IMR-90 (cell line): ENCODE data around the gene CC2D2B. TPM values are rescaled to one million over a fixed set of nuclear protein-coding genes. Genes with fewer than 3 reads are reported as not detected.

ENCODE experiments used
- ATAC-seq: fragments of 200-7000 bp; cut with Tn5 transposase; 2 replicates; pipeline ENCODE4 v1.9.1; 2020; ENCODE audit warnings: low read depth, mild to moderate bottlenecking, moderate library complexity
- BruUV-seq: library from RNA; stranded (reverse); fragments of 400-500 nt; replicated peaks from 2 replicates; lab custom pipeline; 2021; lab: Mats Ljungman, UMichigan
- CTCF ChIA-PET: fragments of 300-600 bp; formaldehyde crosslinking; extraction: SDS; loops from one replicate; lab custom pipeline; 2021; ENCODE audit warnings: antibody characterized with exemption; lab: Yijun Ruan, JAX
- POLR2A ChIA-PET: fragments of 300-600 bp; sonication (Branson Sonifier 250); formaldehyde crosslinking; loops from one replicate; lab custom pipeline; 2022; ENCODE audit warnings: antibody characterized with exemption; ENCODE audit not compliant: unreplicated experiment; lab: Charles Lee
- DNase-seq: peaks from one replicate; pipeline ENCODE4 v3.0.0; 2013
- H2AFZ ChIP-seq: replicated peaks from 2 replicates; pipeline ENCODE3; 2013; ENCODE audit warnings: low read length, mild to moderate bottlenecking; ENCODE audit not compliant: poor library complexity
- H2AK5ac ChIP-seq: 2 replicates; pipeline ENCODE4 v1.6.1; 2013; ENCODE audit warnings: low read depth, low read length, inconsistent platforms
- H2AK9ac ChIP-seq: replicated peaks from 2 replicates; pipeline ENCODE3; 2013; ENCODE audit warnings: mild to moderate bottlenecking, low read depth, low read length, moderate library complexity; ENCODE audit not compliant: poor library complexity
- H2BK120ac ChIP-seq: 2 replicates; pipeline ENCODE4 v1.6.1; 2013; ENCODE audit warnings: low read depth, low read length, inconsistent platforms
- H2BK15ac ChIP-seq: 3 replicates; pipeline ENCODE4 v1.6.1; 2013; ENCODE audit warnings: low read depth, low read length, inconsistent platforms
- H2BK20ac ChIP-seq: 2 replicates; pipeline ENCODE4 v1.6.1; 2013; ENCODE audit warnings: low read depth, mild to moderate bottlenecking, inconsistent platforms, low read length, moderate library complexity
- H2BK5ac ChIP-seq: 2 replicates; pipeline ENCODE4 v1.6.1; 2013; ENCODE audit warnings: mild to moderate bottlenecking, low read depth, low read length, inconsistent platforms; ENCODE audit not compliant: poor library complexity, severe bottlenecking
- H3K14ac ChIP-seq: replicated peaks from 2 replicates; pipeline ENCODE4 v1.6.1; 2013; ENCODE audit warnings: low read depth, low read length, inconsistent platforms
- H3K18ac ChIP-seq: 2 replicates; pipeline ENCODE4 v1.6.1; 2013; ENCODE audit warnings: low read depth, low read length, control low read depth
- H3K23ac ChIP-seq: 2 replicates; pipeline ENCODE4 v1.6.1; 2013; ENCODE audit warnings: low read depth, low read length, inconsistent platforms
- H3K27ac ChIP-seq: 2 replicates; pipeline ENCODE4 v1.5.1; 2013; ENCODE audit warnings: mild to moderate bottlenecking, control low read depth, low read length; ENCODE audit not compliant: insufficient read depth
- H3K27me3 ChIP-seq: 2 replicates; pipeline ENCODE4 v1.6.1; 2013; ENCODE audit warnings: low read length; ENCODE audit not compliant: control insufficient read depth, insufficient read depth
- H3K36me3 ChIP-seq: 2 replicates; pipeline ENCODE4 v1.6.1; 2013; ENCODE audit warnings: low read length, mixed read lengths; ENCODE audit not compliant: control insufficient read depth, insufficient read depth
- H3K4ac ChIP-seq: 2 replicates; pipeline ENCODE4 v1.6.1; 2013; ENCODE audit warnings: low read depth, low read length, inconsistent platforms
- H3K4me1 ChIP-seq: 2 replicates; pipeline ENCODE4 v1.6.1; 2013; ENCODE audit warnings: low read length, mixed read lengths; ENCODE audit not compliant: control insufficient read depth, insufficient read depth
- H3K4me2 ChIP-seq: 2 replicates; pipeline ENCODE4 v1.6.1; 2013; ENCODE audit warnings: low read depth, mild to moderate bottlenecking, control low read depth, low read length, moderate library complexity
- H3K4me3 ChIP-seq: 2 replicates; pipeline ENCODE4 v1.5.1; 2013; ENCODE audit warnings: low read depth, mild to moderate bottlenecking, control low read depth, low read length, moderate library complexity; ENCODE audit not compliant: insufficient read depth
- H3K56ac ChIP-seq: 2 replicates; pipeline ENCODE4 v1.6.1; 2013; ENCODE audit warnings: low read length, inconsistent platforms; ENCODE audit not compliant: insufficient read depth; ENCODE audit errors: extremely low read depth
- H3K79me1 ChIP-seq, 2 experiments: 2 replicates each; pipeline ENCODE4 v1.6.1; 2013; ENCODE audit warnings: low read length in 2 of 2, inconsistent platforms in 1 of 2, low read depth in 1 of 2
- H3K9ac ChIP-seq: 2 replicates; pipeline ENCODE4 v1.6.1; 2013; ENCODE audit warnings: low read depth, low read length, control low read depth
- H3K9me1 ChIP-seq: 2 replicates; pipeline ENCODE4 v1.6.1; 2013; ENCODE audit warnings: low read length, inconsistent platforms; ENCODE audit not compliant: insufficient read depth
- H3K9me3 ChIP-seq: 2 replicates; pipeline ENCODE4 v1.6.1; 2013; ENCODE audit warnings: low read length; ENCODE audit not compliant: control insufficient read depth, insufficient read depth
- H4K20me1 ChIP-seq: 2 replicates; pipeline ENCODE4 v1.6.1; 2013; ENCODE audit warnings: low read length, inconsistent platforms; ENCODE audit not compliant: insufficient read depth
- H4K5ac ChIP-seq: 2 replicates; pipeline ENCODE4 v1.6.1; 2013; ENCODE audit warnings: mild to moderate bottlenecking, low read depth, low read length, control low read depth
- H4K8ac ChIP-seq, 2 experiments: 2 replicates each; pipeline ENCODE4 v1.6.1; 2013; ENCODE audit warnings: low read depth in 2 of 2, low read length in 2 of 2, control low read depth in 1 of 2, inconsistent platforms in 1 of 2
- H4K91ac ChIP-seq: 2 replicates; pipeline ENCODE4 v1.6.1; 2013; ENCODE audit warnings: low read depth, low read length, inconsistent platforms; ENCODE audit not compliant: insufficient read depth
- BHLHE40 ChIP-seq: fragments of 150-350 bp; IDR thresholded peaks from 2 replicates; pipeline ENCODE4 v1.6.1; 2016; ENCODE audit warnings: mild to moderate bottlenecking, low read depth, low read length
- CEBPB ChIP-seq: IDR thresholded peaks from 2 replicates; pipeline ENCODE4 v1.6.1; 2012; ENCODE audit warnings: low read depth, low read length, improper control_type of control experiment
- CHD1 ChIP-seq: IDR thresholded peaks from 2 replicates; pipeline ENCODE4 v1.6.1; 2012; ENCODE audit warnings: low read depth, low read length, improper control_type of control experiment
- MAFK ChIP-seq: IDR thresholded peaks from 2 replicates; pipeline ENCODE4 v1.6.1; 2012; ENCODE audit warnings: low read depth, low read length, improper control_type of control experiment
- MAZ ChIP-seq: IDR thresholded peaks from 2 replicates; pipeline ENCODE4 v1.6.1; 2012; ENCODE audit warnings: low read depth, mild to moderate bottlenecking, low read length, improper control_type of control experiment, moderate library complexity, borderline replicate concordance
- MXI1 ChIP-seq: IDR thresholded peaks from 2 replicates; pipeline ENCODE4 v1.6.1; 2012; ENCODE audit warnings: low read depth, mild to moderate bottlenecking, low read length, moderate library complexity, borderline replicate concordance
- NFE2L2 ChIP-seq: fragments of 150-350 bp; IDR thresholded peaks from 2 replicates; pipeline ENCODE4 v1.6.1; 2016; ENCODE audit warnings: low read depth, mild to moderate bottlenecking, low read length
- RCOR1 ChIP-seq: IDR thresholded peaks from 2 replicates; pipeline ENCODE4 v1.6.1; 2012; ENCODE audit warnings: mild to moderate bottlenecking, low read length, improper control_type of control experiment; ENCODE audit not compliant: insufficient replicate concordance
- RFX5 ChIP-seq: IDR thresholded peaks from 2 replicates; pipeline ENCODE4 v1.8.0; 2012; ENCODE audit warnings: low read depth, mild to moderate bottlenecking, low read length, moderate library complexity
- WGBS, 2 experiments: methylation state at CpG; one replicate each; pipeline versions ENCODE4 v1.1.5 to v1.1.7; 2013; ENCODE audit warnings: missing lambda C conversion rate in 2 of 2; ENCODE audit not compliant: insufficient read length in 1 of 2; ENCODE audit errors: extremely low coverage in 2 of 2; 5-methylcytosine and 5-hydroxymethylcytosine counted together
- dilution Hi-C: fragments of 300-500 bp; cut with HindIII; formaldehyde crosslinking; loops from one replicate; pipeline ENCODE4 v1.14.3; 2018; ENCODE audit warnings: low sequenced_read_pairs; ENCODE audit not compliant: unreplicated experiment
- in situ Hi-C: fragments of 300-500 bp; cut with MboI; formaldehyde crosslinking; loops from 3 replicates; pipeline ENCODE4 v1.14.3; 2019; ENCODE audit warnings: low sequenced_read_pairs, inconsistent platforms, mixed read lengths
- intact Hi-C: fragments of 100-400 bp; cut with micrococcal nuclease; formaldehyde crosslinking; loops from 2 replicates; pipeline ENCODE4 v1.10.0; 2022
- polyA plus RNA-seq, 3 experiments: library from polyadenylated mRNA; depleted of rRNA; stranded (reverse); fragments of >200 nt; gene quantifications; 2 replicates each; pipeline ENCODE4 v1.2.3, GENCODE V29; 2012; ENCODE audit warnings: low replicate concordance in 1 of 3
- total RNA-seq: library from RNA; depleted of rRNA; stranded (reverse); fragments of >200 nt; gene quantifications from 2 replicates; pipeline ENCODE4 v1.2.3, GENCODE V29; 2012
- TF ChIP-seq, protein P1 (sequence below): fragments of 150-350 bp; IDR thresholded peaks from 2 replicates; pipeline ENCODE4 v1.6.1; 2017; ENCODE audit warnings: mild to moderate bottlenecking, antibody characterized with exemption, low read length, low read depth
- TF ChIP-seq, protein P2 (sequence below): fragments of 150-350 bp; IDR thresholded peaks from 2 replicates; pipeline ENCODE4 v1.6.1; 2016; ENCODE audit warnings: low read depth, mild to moderate bottlenecking, low read length, moderate library complexity, borderline replicate concordance

CC2D2B gene
- total and polyA plus RNA-seq, 2 of the 4 experiments (the other 2 are of a cell fraction) = not detected

DNA sequence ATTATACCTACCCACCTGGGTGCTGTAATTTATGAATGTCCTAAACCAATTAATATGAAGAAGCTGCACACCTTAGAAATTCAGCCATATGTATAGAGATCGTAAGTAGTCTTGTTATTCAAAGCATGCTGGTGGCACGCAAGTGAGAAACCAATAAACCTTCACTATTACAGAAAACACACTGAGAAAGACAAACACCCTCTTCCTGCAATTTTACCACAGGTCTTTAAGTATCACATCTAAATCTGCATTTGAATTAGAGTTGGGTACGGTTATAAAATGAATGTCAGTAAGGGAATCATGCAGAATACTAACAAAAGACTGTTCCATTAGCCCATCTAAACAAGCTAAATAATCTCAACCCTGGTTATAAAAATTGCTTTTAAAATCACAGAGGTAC lies 169.4 kb downstream of the CC2D2B start:
- H4K91ac ChIP-seq = no peak overlapping the region
- no peak overlapping the region for H4K5ac ChIP-seq
- no peak overlapping the region for H2BK20ac ChIP-seq
- H4K8ac ChIP-seq = no peak overlapping the region
- H3K36me3 ChIP-seq = no peaks in the 10 kb centered on the region
- no peak overlapping the region for H3K56ac ChIP-seq
- intact Hi-C loops (no loop called here), dilution Hi-C loops (no loop called here), in situ Hi-C loops (no loop called here)
- no peak overlapping the region for H2AK9ac ChIP-seq
- no peak overlapping the region for H2BK5ac ChIP-seq
- ATAC-seq (no peak), DNase-seq (no peak)
- H3K9me1 ChIP-seq = no peaks in the 10 kb centered on the region
- no TSS peak for BruUV-seq
- H3K79me1 ChIP-seq = no peaks in the 10 kb centered on the region
- no peak overlapping the region for H3K9ac ChIP-seq
- no peak overlapping the region for H2AK5ac ChIP-seq
- no peak overlapping the region for H2BK15ac ChIP-seq
- H3K4me1 ChIP-seq = no peaks in the 10 kb centered on the region
- H3K9me3 ChIP-seq = no peaks in the 10 kb centered on the region
- H3K4me3 ChIP-seq = no peak overlapping the region
- no peak overlapping the region for H3K4me2 ChIP-seq
- no peaks in the 10 kb centered on the region for H3K27me3 ChIP-seq
- ChIA-PET CTCF (no interaction called here), POLR2A (no interaction called here)
- H3K27ac ChIP-seq = no peak overlapping the region
- no peak overlapping the region for H2BK120ac ChIP-seq
- H2AFZ ChIP-seq = no peak overlapping the region
- H3K4ac ChIP-seq = no peak overlapping the region
- whole genome bisulfite sequencing, 2 experiments = no CpG with 5 or more reads among the region's 3 CpGs
- TF ChIP-seq RCOR1 (no peak), CEBPB (no peak), MAFK (no peak), RFX5 (no peak), MAZ (no peak), CHD1 (no peak), MXI1 (no peak), NFE2L2 (no peak), BHLHE40 (no peak)
- TF ChIP-seq, protein P1, sequence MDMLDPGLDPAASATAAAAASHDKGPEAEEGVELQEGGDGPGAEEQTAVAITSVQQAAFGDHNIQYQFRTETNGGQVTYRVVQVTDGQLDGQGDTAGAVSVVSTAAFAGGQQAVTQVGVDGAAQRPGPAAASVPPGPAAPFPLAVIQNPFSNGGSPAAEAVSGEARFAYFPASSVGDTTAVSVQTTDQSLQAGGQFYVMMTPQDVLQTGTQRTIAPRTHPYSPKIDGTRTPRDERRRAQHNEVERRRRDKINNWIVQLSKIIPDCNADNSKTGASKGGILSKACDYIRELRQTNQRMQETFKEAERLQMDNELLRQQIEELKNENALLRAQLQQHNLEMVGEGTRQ = no peak
- TF ChIP-seq, protein P2, sequence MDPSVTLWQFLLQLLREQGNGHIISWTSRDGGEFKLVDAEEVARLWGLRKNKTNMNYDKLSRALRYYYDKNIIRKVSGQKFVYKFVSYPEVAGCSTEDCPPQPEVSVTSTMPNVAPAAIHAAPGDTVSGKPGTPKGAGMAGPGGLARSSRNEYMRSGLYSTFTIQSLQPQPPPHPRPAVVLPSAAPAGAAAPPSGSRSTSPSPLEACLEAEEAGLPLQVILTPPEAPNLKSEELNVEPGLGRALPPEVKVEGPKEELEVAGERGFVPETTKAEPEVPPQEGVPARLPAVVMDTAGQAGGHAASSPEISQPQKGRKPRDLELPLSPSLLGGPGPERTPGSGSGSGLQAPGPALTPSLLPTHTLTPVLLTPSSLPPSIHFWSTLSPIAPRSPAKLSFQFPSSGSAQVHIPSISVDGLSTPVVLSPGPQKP = no peak
- no peak overlapping the region for H3K14ac ChIP-seq
- H3K23ac ChIP-seq = no peak overlapping the region
- H3K18ac ChIP-seq = no peak overlapping the region
- H4K20me1 ChIP-seq = no peaks in the 10 kb centered on the region
